GM21786 (cell line): ENCODE data around the gene ZNF524.
"Not testable (repeated sequence)": the region's sequence is repeated elsewhere in the genome, so short reads cannot be mapped to it uniquely, and the experiment has no call there.

Experiments used
- ATAC-seq: cut with Tn5 transposase; IDR thresholded peaks from one replicate; pipeline ENCODE4 v1.9.1; 2021; ENCODE audit not compliant: unreplicated experiment

ZNF524 gene

DNA sequence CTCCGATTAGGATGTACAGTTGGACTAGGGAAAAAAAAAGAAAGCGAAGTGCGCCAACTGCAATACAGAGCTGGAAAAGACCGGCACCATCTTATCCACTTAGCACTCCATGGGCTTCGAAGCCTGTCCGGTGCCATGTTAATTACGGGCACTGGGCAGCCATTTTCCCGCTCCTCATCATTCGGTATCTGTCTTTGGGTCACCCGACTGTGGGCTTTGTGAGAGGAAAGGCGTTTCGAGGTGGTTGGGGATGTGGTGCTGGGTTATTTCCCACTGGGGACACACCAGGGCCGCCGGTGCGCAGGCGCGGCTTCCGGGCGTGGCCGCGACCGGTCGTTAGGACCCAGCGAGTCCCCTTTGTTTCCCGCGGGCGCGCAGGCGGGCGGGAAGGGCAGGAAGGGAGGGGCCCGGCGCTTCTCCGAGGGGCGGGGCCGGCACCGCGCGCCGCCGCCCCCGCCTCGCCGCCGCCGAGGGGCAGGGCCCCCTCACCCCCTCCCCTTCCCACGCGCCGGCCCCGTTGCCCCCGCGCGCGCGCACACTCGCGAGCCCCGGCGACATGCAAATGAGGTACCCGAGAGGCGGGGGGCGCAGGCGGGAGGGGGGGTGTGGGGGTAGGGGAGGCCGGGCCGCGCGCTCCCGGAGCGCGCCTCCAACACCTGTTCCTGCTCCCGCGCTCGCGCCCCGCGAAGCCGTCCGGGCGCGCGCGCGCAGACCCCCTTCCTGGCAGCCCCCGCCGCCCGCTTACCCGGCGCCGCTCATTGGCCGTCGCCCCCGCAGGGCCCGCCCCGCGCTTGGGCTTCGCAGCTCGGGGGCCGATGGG, at the start of gene ZNF524:
TSS of gene ZNF524 (plus strand) at position 447 of the 820 bp plus-strand sequence. CDS start 1,825 bp downstream, outside the sequence.
- ATAC-seq = peak; percentile 33

DNA sequence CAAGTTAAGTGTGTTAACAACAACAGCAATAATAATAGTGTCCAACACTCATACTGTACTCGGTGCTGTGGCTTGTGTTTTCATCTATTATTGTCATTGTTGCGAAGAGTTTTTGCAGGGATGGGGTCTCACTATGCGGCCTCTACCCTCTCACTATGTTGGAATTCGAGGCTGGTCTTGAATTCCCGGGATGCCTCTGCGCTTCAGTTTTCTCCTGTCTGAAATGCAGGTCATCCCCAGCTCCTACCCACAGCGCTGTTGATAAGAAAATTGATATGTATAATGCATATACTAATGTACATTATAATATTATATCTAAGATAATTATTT, 49.8 kb upstream of the ZNF524 start:
- ATAC-seq = no peak

DNA sequence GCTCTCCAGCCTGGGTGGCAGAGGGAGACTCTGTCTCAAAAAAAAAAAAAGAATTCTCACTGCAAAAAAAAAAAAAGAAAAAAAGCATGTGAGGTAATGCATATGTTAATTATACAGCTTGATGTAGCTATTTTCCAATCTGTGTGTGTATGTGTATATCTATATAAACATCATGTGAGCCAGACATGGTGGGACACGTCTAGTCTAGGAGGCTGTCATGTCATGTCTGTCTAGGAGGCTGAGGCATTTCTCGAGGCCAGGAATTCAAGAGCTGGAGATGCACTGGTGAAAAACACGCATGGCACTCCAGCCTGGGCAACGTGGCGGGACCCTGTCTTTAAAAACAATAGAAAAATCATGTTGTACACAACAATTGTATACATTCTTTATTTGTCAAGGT, 47.9 kb upstream of the ZNF524 start:
- no peak for ATAC-seq

GRCh38 chr19:55552620-55553019, 47.5 kb upstream of the ZNF524 start:
- no peak for ATAC-seq

- no peak for ATAC-seq
Observed at GRCh38 chr19:55553217-55554182, 46.6 kb upstream of the ZNF524 start.

- no peak for ATAC-seq
Observed at GRCh38 chr19:55554302-55554701, 45.8 kb upstream of the ZNF524 start.

- ATAC-seq = no peak
Observed at GRCh38 chr19:55554741-55555152, 45.3 kb upstream of the ZNF524 start.

GRCh38 chr19:55559684-55560083, 40.4 kb upstream of the ZNF524 start:
- no peak for ATAC-seq

GRCh38 chr19:55563261-55563690, 36.8 kb upstream of the ZNF524 start:
- no peak for ATAC-seq

GRCh38 chr19:55566823-55567222, 33.3 kb upstream of the ZNF524 start:
- no peak for ATAC-seq

- ATAC-seq = no peak
Observed at GRCh38 chr19:55567708-55568328, 32.3 kb upstream of the ZNF524 start.

- ATAC-seq = not testable (repeated sequence)
Observed at GRCh38 chr19:55569477-55569876, 30.6 kb upstream of the ZNF524 start.

DNA sequence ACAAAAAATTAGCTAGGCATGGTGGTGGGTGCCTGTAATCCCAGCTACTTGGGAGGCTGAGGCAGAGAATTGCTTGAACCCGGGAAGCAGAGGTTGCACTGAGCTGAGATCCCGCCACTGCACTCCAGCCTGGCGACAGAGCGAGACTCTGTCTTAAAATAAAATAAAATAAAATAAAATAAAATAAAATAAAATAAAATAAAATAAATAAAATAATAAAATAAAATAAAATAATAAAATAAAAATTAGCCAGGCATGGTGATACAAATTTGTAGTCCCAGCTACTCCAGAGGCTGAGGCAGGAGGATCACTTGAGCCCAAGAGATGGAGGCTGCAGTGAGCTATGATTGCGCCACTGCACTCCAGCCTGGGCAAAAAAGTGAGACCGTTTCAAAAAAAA, 26.2 kb upstream of the ZNF524 start:
- not testable (repeated sequence) for ATAC-seq

- no peak for ATAC-seq
Observed at GRCh38 chr19:55576746-55577145, 23.3 kb upstream of the ZNF524 start.

DNA sequence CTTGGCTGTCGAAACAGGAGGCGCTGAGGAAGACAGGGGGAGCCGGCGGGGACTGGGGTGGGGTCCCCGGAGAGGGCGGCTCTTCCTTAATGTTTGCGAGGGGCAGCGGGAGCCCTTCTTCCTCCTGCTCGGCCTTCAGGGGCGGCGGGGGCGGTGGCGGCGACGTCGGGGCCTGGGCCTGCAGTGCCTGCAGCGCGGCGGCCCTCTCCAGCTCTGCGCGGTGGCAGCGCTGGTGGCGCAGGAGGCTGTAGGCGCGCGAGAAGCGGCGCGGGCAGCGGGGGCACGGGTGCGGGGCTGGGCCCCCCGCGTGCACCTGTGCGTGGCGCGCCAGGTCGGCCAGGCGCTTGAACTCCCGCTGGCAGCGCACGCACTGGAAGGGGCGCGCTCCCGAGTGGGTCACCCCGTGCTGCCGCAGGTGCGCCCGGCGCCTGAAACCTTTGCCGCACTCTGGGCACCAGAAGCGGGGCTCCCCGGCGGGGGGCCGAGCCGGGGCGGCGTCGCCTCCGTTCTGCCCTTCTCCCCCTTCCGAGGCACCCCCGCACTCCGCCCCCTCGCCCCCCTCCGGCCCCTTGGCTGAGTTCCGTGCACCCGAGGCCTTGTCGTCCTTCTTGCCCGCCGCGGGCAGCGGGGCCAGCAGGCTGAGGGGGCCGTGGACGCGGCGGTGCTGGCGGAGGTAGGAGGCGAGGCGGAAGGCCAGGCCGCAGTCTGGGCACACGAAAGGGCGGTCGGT, 21.9 kb upstream of the ZNF524 start:
- ATAC-seq = no peak

- ATAC-seq = no peak
Observed at GRCh38 chr19:55578761-55579747, 21.0 kb upstream of the ZNF524 start.

GRCh38 chr19:55579766-55580621, 20.1 kb upstream of the ZNF524 start:
- no peak for ATAC-seq

- ATAC-seq = no peak
Observed at GRCh38 chr19:55580628-55581144, 19.4 kb upstream of the ZNF524 start, which contains the start of gene ZNF579. Gene ZNF579, minus strand, starts transcription at chr19:55580848. Its CDS starts 1,209 bp downstream, at chr19:55579639.
